Bone marrow (tissue), 2 donors: ENCODE results near the gene CACNA1H.
"Not testable (repeated sequence)": the region's sequence is repeated elsewhere in the genome, so short reads cannot be mapped to it uniquely, and the experiment has no call there.

Source experiments
- DNase-seq, 2 donors: peaks; one replicate each; lab custom pipeline; 2025; lab: John Stamatoyannopoulos, UW

CACNA1H gene

GRCh38 chr16:1193825-1194581 is 41.1 kb downstream of the CACNA1H start:
- DNase-seq, result no peak

GRCh38 chr16:1194665-1195392 is 41.9 kb downstream of the CACNA1H start:
- DNase-seq, result no peak

- no peak for DNase-seq
These were observed 42.4 kb downstream of the CACNA1H start for GRCh38 chr16:1195393-1195666.

- peak in 1 of 2 donors; percentile 1 for DNase-seq
These were observed 43.6 kb downstream of the CACNA1H start for GRCh38 chr16:1196494-1196893.

- no peak for DNase-seq
These were observed 44.4 kb downstream of the CACNA1H start for GRCh38 chr16:1197237-1197866.

- no peak for DNase-seq
These were observed 45.3 kb downstream of the CACNA1H start for GRCh38 chr16:1198194-1198593.

GRCh38 chr16:1198671-1199346 is 45.9 kb downstream of the CACNA1H start:
- not testable (repeated sequence) for DNase-seq

GRCh38 chr16:1199347-1200013 is 46.6 kb downstream of the CACNA1H start:
- no peak for DNase-seq

GRCh38 chr16:1200014-1200627 is 47.2 kb downstream of the CACNA1H start:
- no peak for DNase-seq

GRCh38 chr16:1201444-1201843 is 48.5 kb downstream of the CACNA1H start:
- no peak for DNase-seq

- DNase-seq, result no peak
These were observed 49.4 kb downstream of the CACNA1H start for GRCh38 chr16:1202274-1202673.

- DNase-seq, result no peak
These were observed 52.0 kb downstream of the CACNA1H start for GRCh38 chr16:1204933-1205332.

GRCh38 chr16:1206326-1206725 is 53.4 kb downstream of the CACNA1H start:
- DNase-seq, result no peak

- no peak for DNase-seq
These were observed 53.9 kb downstream of the CACNA1H start for GRCh38 chr16:1206786-1207185.

GRCh38 chr16:1208239-1208830 is 55.4 kb downstream of the CACNA1H start:
- DNase-seq, result no peak

GRCh38 chr16:1209081-1209480 is 56.2 kb downstream of the CACNA1H start:
- no peak for DNase-seq

GRCh38 chr16:1210461-1210860 is 57.6 kb downstream of the CACNA1H start:
- DNase-seq, result no peak

- no peak for DNase-seq
These were observed 58.8 kb downstream of the CACNA1H start for GRCh38 chr16:1211451-1212268.

- DNase-seq, result no peak
These were observed 59.8 kb downstream of the CACNA1H start for GRCh38 chr16:1212616-1213194.

- DNase-seq, result no peak
These were observed 60.3 kb downstream of the CACNA1H start for GRCh38 chr16:1213231-1213630.
